ENCODE results near the gene GPR155.
A peak's percentile ranks its signal among the peaks of the same experiment; 100 is the strongest.
"Not testable (repeated sequence)": the region's sequence is repeated elsewhere in the genome, so short reads cannot be mapped to it uniquely, and the experiment has no call there.

The GPR155 gene

GRCh38 chr2:174491947-174492346 is 5.1 kb upstream of the GPR155 start:
- FAIRE-seq (no peak), DNase-seq (ENCODE audit: insufficient read length, low spot score) (no peak)

DNA sequence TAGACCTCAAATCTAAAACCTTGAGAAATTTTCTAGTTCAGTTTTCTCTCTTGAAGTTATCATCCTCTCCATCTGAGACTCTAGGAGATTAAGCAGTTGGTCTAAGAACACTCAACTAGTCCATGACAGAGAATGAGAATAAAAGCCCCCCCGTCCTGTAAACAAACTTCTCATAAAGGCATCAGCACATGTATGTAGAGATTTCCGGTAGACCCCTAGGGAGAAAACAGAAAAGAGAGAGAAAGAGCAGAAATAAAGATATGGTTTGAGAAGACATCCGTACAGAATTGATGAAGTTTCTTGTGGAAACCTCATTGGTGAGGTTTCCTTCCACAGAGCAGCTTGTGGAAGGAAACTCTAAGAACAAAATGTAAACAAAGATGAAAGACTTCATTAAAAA is 3.2 kb upstream of the GPR155 start:
- DNase-seq (ENCODE audit: insufficient read length, low spot score) (no peak), FAIRE-seq (no peak)

DNA sequence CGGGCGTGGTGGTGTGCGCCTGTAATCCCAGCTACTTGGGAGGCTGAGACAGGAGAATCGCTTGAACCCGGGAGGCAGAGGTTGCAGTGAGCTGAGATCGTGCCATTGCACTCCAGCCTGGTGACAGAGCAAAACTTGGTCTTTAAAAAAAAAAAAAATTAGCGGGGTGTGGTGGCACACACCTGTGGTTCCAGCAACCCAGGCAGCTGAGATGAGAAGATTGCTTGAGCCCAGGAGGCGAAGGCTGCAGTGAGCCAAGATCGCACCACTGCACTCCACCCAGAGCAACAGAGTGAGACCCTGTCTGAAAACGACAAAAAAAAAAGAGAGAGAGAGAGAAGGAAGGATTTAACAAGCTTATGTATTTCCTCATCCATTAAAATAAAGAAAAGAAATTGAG is 2.7 kb upstream of the GPR155 start:
- FAIRE-seq; DNase-seq (ENCODE audit: insufficient read length, low spot score): not testable (repeated sequence)

DNA sequence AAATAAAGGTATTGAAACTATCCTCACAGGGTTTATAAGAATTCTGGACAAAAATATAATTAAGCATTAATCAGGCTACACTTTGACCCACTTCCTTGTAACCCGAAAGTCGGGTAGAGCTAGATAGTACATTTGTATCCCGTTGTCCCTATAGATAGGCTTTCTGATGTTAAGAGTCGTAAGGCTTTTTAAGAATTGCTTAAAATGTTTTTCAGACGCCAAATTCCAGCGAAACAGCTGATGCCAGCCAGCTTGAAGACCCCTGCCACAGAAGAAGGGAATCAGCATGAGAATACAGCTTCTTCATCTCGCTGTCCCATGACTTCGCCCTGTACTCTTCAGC is 962 bp upstream of the GPR155 start:
- DNase-seq (ENCODE audit: insufficient read length, low spot score) (no peak), FAIRE-seq (no peak)

GRCh38 chr2:174487108-174487819 is 435 bp upstream of the GPR155 start:
- FAIRE-seq, result peak; percentile 92
- DNase-seq (ENCODE audit: insufficient read length, low spot score), result peak; percentile 95

GRCh38 chr2:174485788-174486562 is 854 bp downstream of the GPR155 start:
- DNase-seq (ENCODE audit: insufficient read length, low spot score) (peak; percentile 20), FAIRE-seq (peak; percentile 44)

DNA sequence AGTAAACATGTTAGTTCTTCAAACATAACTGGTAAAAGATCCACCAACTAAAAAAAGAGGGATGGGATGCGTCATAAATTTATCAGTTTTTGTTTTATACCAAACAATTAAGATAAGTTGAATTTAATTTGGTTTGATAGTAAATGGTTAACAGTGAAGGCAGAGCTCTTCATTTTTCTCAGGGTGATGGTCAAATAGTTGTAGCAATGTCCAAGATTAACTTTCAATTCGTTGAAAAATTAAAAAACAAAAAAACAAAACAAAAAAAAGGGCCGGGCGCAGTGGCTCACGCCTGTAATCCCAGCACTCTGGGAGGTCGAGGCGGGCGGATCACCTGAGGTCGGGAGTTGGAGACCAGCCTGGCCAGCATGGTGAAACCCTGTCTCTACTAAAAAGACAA is 1.8 kb downstream of the GPR155 start:
- not testable (repeated sequence) for FAIRE-seq; DNase-seq (ENCODE audit: insufficient read length, low spot score)

- FAIRE-seq, result no peak
- no peak for DNase-seq (ENCODE audit: insufficient read length, low spot score)
Measured at GRCh38 chr2:174484573-174484972, 2.3 kb downstream of the GPR155 start.

- FAIRE-seq (no peak), DNase-seq (ENCODE audit: insufficient read length, low spot score) (no peak)
Measured at GRCh38 chr2:174482854-174483253, 4.0 kb downstream of the GPR155 start.

- FAIRE-seq (no peak), DNase-seq (ENCODE audit: insufficient read length, low spot score) (no peak)
Measured at GRCh38 chr2:174477759-174478158, 9.1 kb downstream of the GPR155 start.

DNA sequence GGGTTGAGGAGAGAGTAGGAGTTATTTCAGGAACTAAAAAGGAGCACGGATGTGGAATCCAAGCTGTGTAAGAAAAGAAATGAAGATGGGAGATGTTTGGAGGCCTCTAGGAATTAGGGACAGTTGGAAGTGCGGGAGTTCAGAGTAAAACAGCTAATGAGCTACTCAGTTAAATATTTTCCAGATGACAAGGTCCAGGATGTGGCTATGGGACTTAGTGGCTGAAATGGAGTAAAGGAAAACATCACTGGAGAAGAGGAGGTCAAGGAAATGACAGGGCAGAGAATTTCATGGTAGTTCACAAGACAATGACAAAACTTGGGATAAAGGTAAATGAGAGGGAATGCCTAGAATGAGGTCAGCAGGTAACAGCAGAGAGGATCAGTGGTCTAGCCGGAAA is 13.0 kb downstream of the GPR155 start:
- no peak for FAIRE-seq
- no peak for DNase-seq (ENCODE audit: insufficient read length, low spot score)

GRCh38 chr2:174465327-174465726 is 21.5 kb downstream of the GPR155 start:
- FAIRE-seq (peak; percentile 26), DNase-seq (ENCODE audit: insufficient read length, low spot score) (no peak)

DNA sequence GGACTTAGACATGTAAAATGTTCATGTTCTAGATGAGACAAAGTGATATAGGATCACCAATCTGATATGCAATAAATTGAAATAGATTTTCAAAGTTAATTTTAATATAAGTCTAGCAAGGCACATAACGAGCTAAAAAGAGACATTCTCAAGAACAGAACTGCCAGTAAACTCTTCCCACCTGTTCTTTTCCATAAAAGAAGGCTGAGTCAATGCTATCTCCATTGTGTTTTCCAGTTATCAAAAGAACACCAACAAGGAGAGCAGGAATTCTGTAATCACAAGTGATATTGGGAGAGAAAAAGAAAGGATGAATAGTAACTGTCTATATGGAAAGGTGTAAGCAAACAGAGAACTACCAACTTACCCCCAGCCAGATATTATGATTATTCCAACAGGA is 25.6 kb downstream of the GPR155 start:
- FAIRE-seq (no peak), DNase-seq (ENCODE audit: insufficient read length, low spot score) (no peak)

- no peak for DNase-seq (ENCODE audit: insufficient read length, low spot score)
- FAIRE-seq, result no peak
Measured at GRCh38 chr2:174454566-174454965, 32.3 kb downstream of the GPR155 start.

DNA sequence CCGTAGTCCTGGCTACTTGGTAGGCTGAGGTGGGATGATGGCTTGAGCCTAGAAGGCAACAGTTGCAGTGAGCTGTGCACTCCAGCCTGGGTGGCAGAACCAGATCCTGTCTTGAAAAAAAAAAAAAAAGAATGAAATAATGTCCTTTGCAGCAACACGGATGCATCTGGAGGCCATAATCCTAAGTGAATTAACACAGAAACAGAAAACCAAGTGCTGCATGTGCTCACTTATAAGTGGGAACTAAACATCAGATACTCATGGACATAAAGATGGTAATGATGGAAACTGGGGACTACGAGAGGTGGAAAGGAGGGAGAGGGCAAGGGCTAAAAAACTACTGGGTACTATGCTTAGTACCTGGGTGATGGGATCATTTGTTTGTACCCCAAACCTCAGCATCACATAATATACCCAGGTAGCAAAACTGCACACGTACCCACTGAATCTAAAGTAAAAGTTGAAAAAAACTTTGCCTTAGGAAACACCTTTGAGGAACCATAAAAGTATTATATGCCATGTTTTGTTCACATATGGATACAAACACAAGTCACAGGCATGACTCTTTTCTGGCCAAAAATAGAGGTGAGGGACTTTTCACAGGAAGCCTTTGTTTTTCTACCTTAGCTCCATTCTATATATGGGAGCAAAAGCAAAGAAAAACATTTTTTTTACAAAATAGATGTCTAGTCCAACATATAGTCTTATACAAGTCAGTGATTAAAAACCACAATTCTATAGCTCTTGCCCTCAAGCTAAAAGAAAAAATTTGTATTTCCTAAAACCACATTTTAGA is 36.6 kb downstream of the GPR155 start:
- FAIRE-seq (no peak), DNase-seq (ENCODE audit: insufficient read length, low spot score) (no peak)

DNA sequence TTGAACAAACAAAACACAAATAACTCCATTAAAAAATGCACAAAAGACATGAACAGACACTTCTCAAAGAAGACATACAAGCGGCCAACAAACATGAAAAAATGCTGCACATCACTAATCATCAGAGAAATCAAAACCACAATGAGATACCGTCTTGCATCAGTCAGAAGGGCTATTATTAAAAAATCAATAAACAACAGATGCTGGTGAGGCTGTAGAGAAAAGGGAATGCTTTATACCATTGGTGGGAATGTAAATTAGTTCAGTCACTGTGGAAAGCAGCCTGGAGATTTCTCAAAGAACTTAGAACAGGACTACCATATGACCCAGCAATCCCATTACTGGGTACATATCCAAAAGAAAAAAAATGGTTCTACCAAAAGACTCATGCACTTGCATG is 37.8 kb downstream of the GPR155 start:
- DNase-seq (ENCODE audit: insufficient read length, low spot score), result no peak
- no peak for FAIRE-seq

GRCh38 chr2:174446531-174446930 is 40.3 kb downstream of the GPR155 start:
- FAIRE-seq, result no peak
- DNase-seq (ENCODE audit: insufficient read length, low spot score), result no peak

DNA sequence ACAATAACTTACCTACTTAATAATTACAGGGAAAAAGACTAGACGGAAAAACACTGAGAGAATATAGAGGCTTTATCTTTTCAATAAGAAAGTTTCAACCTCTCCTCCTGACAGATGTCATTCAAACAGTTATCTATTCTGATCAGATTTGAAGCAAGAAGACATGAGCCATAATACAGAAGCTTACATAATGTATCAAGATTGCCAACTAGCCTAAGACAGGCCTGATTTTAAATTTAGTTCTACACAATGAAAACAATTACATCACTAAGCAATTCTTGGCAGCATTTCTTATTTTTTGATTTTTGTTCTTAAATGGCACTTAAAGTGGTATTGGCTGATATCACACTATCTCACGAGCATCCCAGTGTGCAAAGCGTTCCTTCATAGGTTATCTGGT is 41.6 kb downstream of the GPR155 start:
- no peak for FAIRE-seq
- no peak for DNase-seq (ENCODE audit: insufficient read length, low spot score)

DNA sequence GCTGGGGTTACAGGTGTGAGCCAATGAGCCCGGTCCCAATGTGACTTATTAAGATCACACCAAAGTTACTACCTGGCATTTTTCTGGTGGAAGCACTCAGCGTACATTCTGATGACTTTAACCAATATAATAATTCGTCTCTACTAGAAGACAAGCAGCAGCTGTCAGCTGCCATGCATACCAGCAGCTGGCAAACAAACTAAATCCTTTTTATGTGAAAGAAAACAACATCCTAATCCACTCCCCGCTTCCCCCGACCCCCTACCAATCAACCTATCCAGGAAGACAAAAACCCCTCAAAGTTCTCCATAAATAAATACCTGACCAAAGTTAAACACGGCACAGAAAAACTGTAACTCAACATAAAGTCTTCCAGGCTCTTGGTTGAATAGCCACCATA is 42.1 kb downstream of the GPR155 start:
- DNase-seq (ENCODE audit: insufficient read length, low spot score) (no peak), FAIRE-seq (no peak)

DNA sequence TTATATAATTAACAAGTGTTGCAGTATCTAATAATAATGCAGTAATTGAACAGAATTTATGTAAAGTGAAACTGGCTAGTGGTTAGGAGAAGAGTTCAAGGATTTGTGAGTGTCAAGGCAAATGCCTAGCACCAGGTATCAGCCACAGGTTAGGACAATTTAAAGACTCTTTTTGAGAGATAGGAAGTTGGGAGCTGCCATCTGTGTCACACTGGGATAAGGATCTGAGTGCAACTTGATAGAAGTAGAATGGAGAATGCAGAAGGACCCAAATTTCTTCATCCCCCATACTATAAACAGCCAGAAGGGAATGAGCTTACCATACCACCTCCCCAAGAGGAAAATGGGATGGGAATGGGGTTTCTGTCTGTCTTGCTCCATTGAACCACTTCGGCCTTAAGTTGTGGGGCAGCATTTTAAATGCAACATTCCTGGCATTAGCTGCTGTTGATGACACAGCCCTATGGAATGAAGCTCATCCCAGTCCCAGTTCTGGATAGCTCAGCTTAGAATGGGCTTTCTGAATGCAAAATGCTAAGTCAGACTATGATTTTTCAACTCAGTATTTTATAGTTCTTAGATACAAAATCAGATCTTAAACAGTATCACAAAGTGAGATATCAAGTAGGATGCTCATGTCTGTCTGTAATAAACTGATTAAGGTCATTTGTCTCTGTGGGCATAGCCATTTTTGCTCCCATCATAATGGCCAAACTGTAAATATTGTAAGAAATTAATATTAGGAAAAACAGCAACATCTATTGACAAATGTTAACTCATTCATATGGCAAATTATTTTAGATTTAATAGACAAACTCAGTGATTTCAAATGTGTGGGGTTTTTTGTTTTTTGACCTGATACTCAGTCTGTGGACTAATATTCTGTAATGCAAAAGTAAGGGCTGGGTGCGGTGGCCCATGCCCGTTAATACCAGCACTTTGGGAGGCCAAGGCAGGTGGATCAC is 44.0 kb downstream of the GPR155 start:
- FAIRE-seq (peak; percentile 93), DNase-seq (ENCODE audit: insufficient read length, low spot score) (peak; percentile 81)

Data from HTR-8/SVneo (cell line).